ENCODE data around the gene PTPRJ. TPM values are rescaled to one million over a fixed set of nuclear protein-coding genes. Genes with fewer than 3 reads are reported as not detected.

Gene PTPRJ
- total RNA-seq, 1 experiment from 2014 or later = 11.0 TPM

GRCh38 chr11:48033918-48034341, 53.6 kb downstream of the PTPRJ start:
- Mint-ChIP-seq H3K27me3 (ENCODE audit: insufficient read depth, unreplicated experiment) (no peaks in the 10 kb centered on the region), H3K36me3 (ENCODE audit: insufficient read depth, unreplicated experiment) (no peaks in the 10 kb centered on the region), H3K4me1 (ENCODE audit: low read depth, unreplicated experiment) (peaks cover 8% of the 10 kb centered on the region), H3K4me3 (ENCODE audit: unreplicated experiment) (no peak overlapping the region), H3K27ac (ENCODE audit: unreplicated experiment) (no peak overlapping the region), H3K9me3 (ENCODE audit: unreplicated experiment) (no peaks in the 10 kb centered on the region)
- Histone ChIP-seq H3K4me3 (ENCODE audit: low read depth, low read length) (no peak overlapping the region), H3K27me3 (replicated peaks; ENCODE audit: control insufficient read depth, insufficient read depth, low read length) (no peaks in the 10 kb centered on the region), H3K36me3 (ENCODE audit: control insufficient read depth, insufficient read depth, low read length) (no peaks in the 10 kb centered on the region), H3K4me1 (no peaks in the 10 kb centered on the region), H3K9me3 (no peaks in the 10 kb centered on the region)
- no peak for DNase-seq
- intact Hi-C loops (cut with micrococcal nuclease; ENCODE audit: unreplicated experiment) = no loop called here
- ChIA-PET POLR2A (no interaction called here), CTCF (no interaction called here)
- no TSS peak for BruUV-seq (replicated peaks)
- TF ChIP-seq CTCF (IDR thresholded peaks at IDR 0.05; ENCODE audit: insufficient read depth in 1 of 2, low read depth in 1 of 2, low read length in 1 of 2, severe bottlenecking in 1 of 2, unreplicated experiment in 1 of 2) = no peak

- Histone ChIP-seq H3K27me3 (replicated peaks; ENCODE audit: control insufficient read depth, insufficient read depth, low read length) (no peaks in the 10 kb centered on the region), H3K9me3 (no peaks in the 10 kb centered on the region), H3K4me1 (no peaks in the 10 kb centered on the region), H3K4me3 (ENCODE audit: low read depth, low read length) (no peak overlapping the region), H3K36me3 (ENCODE audit: control insufficient read depth, insufficient read depth, low read length) (no peaks in the 10 kb centered on the region)
- TF ChIP-seq CTCF (IDR thresholded peaks at IDR 0.05; ENCODE audit: insufficient read depth in 1 of 2, low read depth in 1 of 2, low read length in 1 of 2, severe bottlenecking in 1 of 2, unreplicated experiment in 1 of 2) = no peak
- Mint-ChIP-seq H3K9me3 (ENCODE audit: unreplicated experiment) (no peaks in the 10 kb centered on the region), H3K27ac (ENCODE audit: unreplicated experiment) (no peak overlapping the region), H3K4me3 (ENCODE audit: unreplicated experiment) (no peak overlapping the region), H3K4me1 (ENCODE audit: low read depth, unreplicated experiment) (no peaks in the 10 kb centered on the region), H3K36me3 (ENCODE audit: insufficient read depth, unreplicated experiment) (no peaks in the 10 kb centered on the region), H3K27me3 (ENCODE audit: insufficient read depth, unreplicated experiment) (no peaks in the 10 kb centered on the region)
- no peak for DNase-seq
- intact Hi-C loops (cut with micrococcal nuclease; ENCODE audit: unreplicated experiment) = no loop called here
- POLR2A ChIA-PET = interaction anchor here (0.7 kb wide), 1 partner anchor 37 kb away, joined by 3 read pairs; no protein-coding TSS in a partner anchor
- CTCF ChIA-PET = no interaction called here
- BruUV-seq (replicated peaks) = no TSS peak
Measured at GRCh38 chr11:48034926-48035871, 54.8 kb downstream of the PTPRJ start.

DNA sequence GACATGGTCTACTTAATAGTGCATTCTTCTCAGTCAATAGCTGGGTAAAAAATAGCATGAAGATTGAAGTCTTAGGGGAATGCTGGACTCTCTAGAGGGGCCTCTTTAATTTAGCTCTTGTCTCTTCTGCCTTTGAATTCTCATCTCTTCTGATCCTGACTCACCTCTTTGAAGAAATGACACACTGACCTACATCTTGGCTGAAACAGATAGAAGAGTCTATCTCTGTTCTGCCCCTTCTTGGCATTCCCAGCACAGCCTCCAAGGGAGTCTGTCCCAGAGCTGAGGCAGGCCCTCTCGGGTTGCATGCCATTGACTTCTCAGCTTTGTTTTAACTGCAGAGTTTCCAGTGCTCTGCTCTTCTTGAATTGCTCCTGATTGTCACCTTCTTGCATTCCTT, 55.7 kb downstream of the PTPRJ start:
- Mint-ChIP-seq H3K9me3 (ENCODE audit: unreplicated experiment) (no peaks in the 10 kb centered on the region), H3K4me3 (ENCODE audit: unreplicated experiment) (no peak overlapping the region), H3K4me1 (ENCODE audit: low read depth, unreplicated experiment) (no peaks in the 10 kb centered on the region), H3K27me3 (ENCODE audit: insufficient read depth, unreplicated experiment) (no peaks in the 10 kb centered on the region), H3K36me3 (ENCODE audit: insufficient read depth, unreplicated experiment) (no peaks in the 10 kb centered on the region), H3K27ac (ENCODE audit: unreplicated experiment) (no peak overlapping the region)
- H3K4me3 ChIP-seq (ENCODE audit: low read depth, low read length) = no peak overlapping the region
- intact Hi-C loops (cut with micrococcal nuclease; ENCODE audit: unreplicated experiment) = no loop called here
- TF ChIP-seq CTCF (IDR thresholded peaks at IDR 0.05; ENCODE audit: insufficient read depth in 1 of 2, low read depth in 1 of 2, low read length in 1 of 2, severe bottlenecking in 1 of 2, unreplicated experiment in 1 of 2) = no peak
- no peaks in the 10 kb centered on the region for H3K27me3 ChIP-seq (replicated peaks; ENCODE audit: control insufficient read depth, insufficient read depth, low read length)
- no peaks in the 10 kb centered on the region for H3K36me3 ChIP-seq (ENCODE audit: control insufficient read depth, insufficient read depth, low read length)
- no TSS peak for BruUV-seq (replicated peaks)
- ChIA-PET POLR2A (interaction anchor here (0.7 kb wide), 1 partner anchor 38 kb away, joined by 3 read pairs; no protein-coding TSS in a partner anchor), CTCF (no interaction called here)
- no peak for DNase-seq
- no peaks in the 10 kb centered on the region for H3K9me3 ChIP-seq
- no peaks in the 10 kb centered on the region for H3K4me1 ChIP-seq

All from Caco-2 (cell line).